ELR (cell line): ENCODE data around the gene ZNF784.
A peak's percentile ranks its signal among the peaks of the same experiment; 100 is the strongest.

ENCODE experiments used
- DNase-seq: peaks from one replicate; pipeline ENCODE4 v3.0.0-alpha.2; 2015; ENCODE audit warnings: low read depth

The ZNF784 gene

GRCh38 chr19:55602104-55603001 is 22.0 kb downstream of the ZNF784 start:
- DNase-seq: no peak

GRCh38 chr19:55601084-55601483 is 23.3 kb downstream of the ZNF784 start:
- DNase-seq: no peak

- DNase-seq: no peak
Observed at GRCh38 chr19:55600662-55601028, 23.7 kb downstream of the ZNF784 start.

- DNase-seq: peak; percentile 84
Observed at GRCh38 chr19:55599842-55600661, 24.3 kb downstream of the ZNF784 start, which contains the start of gene ZNF524. Gene ZNF524 (plus strand): TSS chr19:55600288. CDS start chr19:55602113, 1,825 bp downstream.

GRCh38 chr19:55599468-55599841 is 24.9 kb downstream of the ZNF784 start, which contains the start of gene FIZ1:
Gene FIZ1 (minus strand): TSS chr19:55599517. CDS start chr19:55597865, 1,652 bp downstream.
- peak; percentile 98 for DNase-seq

- peak; percentile 92 for DNase-seq
Observed at GRCh38 chr19:55598719-55599467, 25.5 kb downstream of the ZNF784 start.

- no peak for DNase-seq
Observed at GRCh38 chr19:55598034-55598433, 26.3 kb downstream of the ZNF784 start.

- DNase-seq: no peak
Observed at GRCh38 chr19:55597501-55597921, 26.9 kb downstream of the ZNF784 start.

- no peak for DNase-seq
Observed at GRCh38 chr19:55596304-55596703, 28.1 kb downstream of the ZNF784 start.

- no peak for DNase-seq
Observed at GRCh38 chr19:55594996-55595545, 29.3 kb downstream of the ZNF784 start.

- DNase-seq: no peak
Observed at GRCh38 chr19:55593096-55593772, 31.1 kb downstream of the ZNF784 start.

- DNase-seq: no peak
Observed at GRCh38 chr19:55592391-55593090, 31.8 kb downstream of the ZNF784 start.

- no peak for DNase-seq
Observed at GRCh38 chr19:55591555-55591954, 32.8 kb downstream of the ZNF784 start.

GRCh38 chr19:55590617-55591016 is 33.7 kb downstream of the ZNF784 start:
- peak; percentile 49 for DNase-seq

- DNase-seq: no peak
Observed at GRCh38 chr19:55590109-55590508, 34.3 kb downstream of the ZNF784 start.

- no peak for DNase-seq
Observed at GRCh38 chr19:55588738-55589137, 35.6 kb downstream of the ZNF784 start.

- peak; percentile 88 for DNase-seq
Observed at GRCh38 chr19:55586976-55587668, 37.2 kb downstream of the ZNF784 start.

- peak; percentile 55 for DNase-seq
Observed at GRCh38 chr19:55585658-55586339, 38.6 kb downstream of the ZNF784 start.

GRCh38 chr19:55584871-55585270 is 39.5 kb downstream of the ZNF784 start:
- DNase-seq: no peak
